ENCODE data around the gene PPIH.
"Not testable (repeated sequence)": the region's sequence is repeated elsewhere in the genome, so short reads cannot be mapped to it uniquely, and the experiment has no call there.

GRCh38 chr1:42722403-42722802 lies 64.2 kb downstream of the PPIH start:
- not testable (repeated sequence) for TF ChIP-seq CTCF (IDR thresholded peaks at IDR 0.05; ENCODE audit: low read depth, low read length, poor library complexity, severe bottlenecking); EZH2phosphoT487 (IDR thresholded peaks at IDR 0.05; ENCODE audit: borderline replicate concordance, low read length)

All from DOHH2 (cell line).